COR-L47 (cell line): ENCODE data around the gene ITPR3.

ENCODE experiments used
- DNase-seq: peaks from one replicate; lab custom pipeline; 2025; lab: John Stamatoyannopoulos, UW

The ITPR3 gene

DNA sequence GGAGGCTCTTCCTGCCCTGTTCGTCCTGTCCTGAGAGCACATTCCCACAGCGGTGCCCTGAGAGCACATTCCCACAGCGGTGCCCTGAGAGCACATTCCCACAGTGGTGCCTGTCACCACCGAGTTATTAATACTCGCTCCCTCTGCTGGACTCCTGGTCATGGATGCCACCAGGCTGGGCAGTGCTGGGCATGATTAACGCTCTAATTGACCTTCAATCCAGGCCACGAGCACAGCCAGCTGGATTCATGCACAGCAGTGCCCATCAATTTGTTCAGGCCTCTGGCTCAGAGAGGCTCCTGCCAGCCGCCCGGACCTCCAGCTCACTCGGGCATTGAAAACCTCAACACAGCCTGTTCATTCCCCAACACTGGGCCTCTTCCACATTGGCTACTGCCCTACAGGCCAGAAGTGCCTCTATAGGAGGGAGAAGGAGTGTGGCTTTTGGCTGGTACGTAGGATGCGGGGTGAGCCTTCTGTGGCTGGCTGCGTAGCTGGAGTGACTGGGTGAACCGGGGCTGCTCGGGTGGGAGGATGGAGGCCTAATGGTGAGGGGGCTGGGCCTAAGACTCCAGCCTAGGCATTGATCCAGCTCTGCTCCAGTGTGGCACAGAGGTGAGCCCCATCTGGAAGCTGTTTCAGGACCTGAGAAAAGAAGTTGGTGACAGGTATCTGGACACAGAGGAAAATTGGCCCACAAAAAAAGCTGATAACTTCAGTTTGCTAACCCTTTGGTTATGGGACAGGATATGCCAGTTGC lies 116.3 kb downstream of the ITPR3 start:
- DNase-seq, result no peak

DNA sequence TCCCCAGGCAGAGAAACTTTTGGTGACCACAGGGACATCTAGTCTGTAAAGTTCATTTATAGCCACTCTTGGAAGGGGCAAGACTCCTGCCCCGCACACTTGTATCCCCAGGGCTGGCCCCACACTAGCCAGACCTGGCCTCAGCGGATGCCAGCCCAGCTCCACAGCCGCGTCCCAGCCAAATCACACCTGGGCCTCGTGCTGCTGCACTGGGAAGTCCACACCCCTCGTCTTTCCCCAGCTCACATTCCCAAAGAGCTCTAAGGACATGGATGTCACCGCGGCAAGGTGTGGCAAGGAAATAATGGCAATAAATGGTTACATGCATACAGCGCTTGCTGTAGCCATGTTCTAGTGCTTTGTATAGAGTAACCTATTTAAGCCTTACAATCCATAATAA lies 117.0 kb downstream of the ITPR3 start:
- no peak for DNase-seq

- no peak for DNase-seq
Observed at GRCh38 chr6:33738879-33739278, 117.8 kb downstream of the ITPR3 start.

DNA sequence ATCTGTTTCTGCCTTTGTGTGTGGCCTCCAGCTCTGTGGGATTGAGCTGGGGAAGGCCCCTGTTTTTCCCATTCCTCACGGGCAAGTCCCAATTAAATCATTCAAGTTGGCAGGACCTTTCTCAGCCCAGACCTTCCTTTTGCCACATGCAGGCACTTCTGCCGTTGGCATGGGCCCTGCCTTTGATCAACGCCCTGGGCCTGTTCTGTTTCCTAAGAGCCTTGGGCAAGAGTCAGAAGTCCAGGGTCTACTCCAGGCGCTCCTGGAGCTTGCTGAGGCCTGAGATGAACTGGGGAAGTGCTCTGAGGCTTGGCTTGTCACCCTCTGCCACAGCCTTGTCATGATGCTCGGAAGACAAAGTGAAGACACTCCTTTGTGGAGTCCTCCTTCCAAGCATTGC lies 118.4 kb downstream of the ITPR3 start:
- no peak for DNase-seq

- DNase-seq, result no peak
Observed at GRCh38 chr6:33740204-33740608, 119.1 kb downstream of the ITPR3 start.

DNA sequence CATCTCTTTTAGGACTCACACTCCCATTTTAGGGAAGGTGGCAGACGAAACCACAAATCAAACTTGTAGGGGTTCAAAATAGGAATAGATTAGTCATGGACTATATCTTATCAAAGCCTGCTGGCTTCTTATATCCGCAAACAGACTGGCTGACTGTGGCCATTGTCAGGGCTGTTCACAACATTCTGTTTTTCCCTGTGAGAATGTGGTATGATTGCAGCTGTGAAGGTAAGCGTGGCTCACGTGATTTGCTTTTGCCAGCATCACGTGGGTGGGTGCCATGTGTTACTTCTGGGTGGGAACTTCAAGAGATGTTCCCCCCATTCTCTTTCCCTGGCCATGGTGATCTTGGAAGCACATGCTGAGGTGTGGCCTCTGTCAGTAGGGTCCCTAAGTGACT lies 119.7 kb downstream of the ITPR3 start:
- DNase-seq, result no peak

- no peak for DNase-seq
Observed at GRCh38 chr6:33742092-33742491, 121.0 kb downstream of the ITPR3 start.

DNA sequence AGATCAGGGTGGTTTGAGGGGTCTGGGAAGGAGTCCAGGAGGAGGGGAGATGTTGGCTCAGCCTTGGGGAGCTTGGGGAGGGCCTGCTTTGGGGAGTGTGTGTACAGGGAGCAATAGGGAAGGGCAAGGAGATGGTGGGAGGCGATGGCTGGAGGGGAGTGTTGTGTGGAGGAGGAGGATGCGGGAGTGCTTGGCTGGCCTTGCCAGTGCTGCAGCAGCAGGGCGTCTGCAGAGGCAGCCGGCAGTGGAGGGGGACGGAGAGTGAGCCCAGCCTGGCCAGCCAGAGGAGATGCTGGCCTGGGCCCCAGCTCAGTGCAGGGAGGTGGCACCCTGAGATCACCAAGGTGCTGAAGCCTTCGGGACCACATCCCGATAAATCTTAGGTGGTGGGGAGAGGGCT lies 121.7 kb downstream of the ITPR3 start:
- DNase-seq, result no peak

GRCh38 chr6:33744001-33744848 lies 123.1 kb downstream of the ITPR3 start:
- DNase-seq, result peak; percentile 65

GRCh38 chr6:33744895-33745546 lies 123.9 kb downstream of the ITPR3 start:
- no peak for DNase-seq

- no peak for DNase-seq
Observed at GRCh38 chr6:33745548-33745947, 124.4 kb downstream of the ITPR3 start.
